Caki2 (cell line): Measurements from ENCODE around the gene ACP4. TPM values are rescaled to one million over a fixed set of nuclear protein-coding genes. Genes with fewer than 3 reads are reported as not detected.

Experiments
- DNase-seq: peaks from one replicate; pipeline ENCODE4 v3.0.0-alpha.2; 2015; ENCODE audit warnings: low read depth
- in situ Hi-C: cut with HindIII; loops from 2 replicates; pipeline ENCODE4 v1.10.0; 2016; ENCODE audit warnings: low sequenced_read_pairs, low pct_unique_long_range_greater_than_20kb, mixed read lengths
- total RNA-seq: library from RNA; depleted of rRNA; stranded (reverse); fragments of >200 nt; shearing (Covaris generic); gene quantifications from 2 replicates; pipeline ENCODE4 v1.2.3, GENCODE V29; 2014; ENCODE audit warnings: low replicate concordance; rRNA removed

The ACP4 gene
- total RNA-seq, 1 experiment from 2014 or later, result not detected

- in situ Hi-C loops, result no loop called here
- DNase-seq, result no peak
Measured at GRCh38 chr19:50833117-50833801, 43.0 kb downstream of the ACP4 start, which contains the start of gene KLK15. TSS of gene KLK15 (minus strand) at chr19:50833574. CDS start at chr19:50831492, 2,082 bp downstream.

DNA sequence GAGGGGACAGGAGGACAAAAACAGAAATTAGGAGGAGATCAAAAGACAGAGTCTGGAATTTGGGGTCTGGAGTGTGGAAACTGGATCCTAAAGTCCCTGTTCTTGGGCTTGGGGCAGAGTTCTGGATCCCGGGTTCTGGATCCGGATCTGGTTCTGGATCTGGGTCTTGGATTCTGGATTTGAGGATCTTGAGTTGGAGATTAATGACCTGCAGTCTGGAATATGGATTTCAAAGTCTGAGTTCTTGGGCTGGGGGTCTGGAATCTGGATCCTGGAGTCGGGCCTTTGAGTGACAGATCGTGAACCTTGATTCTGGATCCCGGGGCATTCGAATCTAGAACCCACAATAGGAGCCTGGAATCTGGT, 43.6 kb downstream of the ACP4 start:
- in situ Hi-C loops, result no loop called here

DNA sequence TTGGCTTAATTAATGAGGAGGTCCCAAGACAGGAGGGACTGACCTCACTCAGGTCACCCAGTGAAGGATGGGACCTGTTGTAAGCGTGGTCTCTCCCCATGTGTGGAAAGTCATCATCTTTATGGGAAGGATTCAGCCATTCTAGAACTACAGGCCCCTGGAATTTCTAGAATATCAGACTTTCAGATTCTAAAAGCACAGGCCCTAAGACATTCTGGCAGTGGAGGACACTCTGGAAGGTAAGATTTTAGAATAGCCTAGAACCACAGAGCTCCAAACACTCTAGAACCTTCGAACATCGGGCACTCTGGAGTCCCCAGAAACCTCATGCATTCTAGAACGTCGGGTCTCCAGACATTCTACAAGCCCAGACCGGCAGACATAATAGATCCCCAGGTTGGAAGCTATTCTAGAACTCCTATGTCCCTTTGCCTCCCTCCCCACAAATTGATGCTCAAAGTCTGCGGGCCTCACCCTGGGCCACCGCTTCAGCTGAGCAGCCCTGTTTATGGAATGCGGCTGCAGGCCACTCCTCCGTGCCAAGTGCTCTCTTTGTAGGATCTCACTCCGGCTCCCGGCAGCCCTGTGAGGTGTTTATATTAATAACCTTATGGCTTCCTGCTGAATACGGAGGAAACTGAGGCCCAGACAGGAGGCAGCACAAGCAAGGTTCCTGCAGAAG, 45.0 kb downstream of the ACP4 start:
- in situ Hi-C loops, result no loop called here
- DNase-seq, result no peak

More for the DNA sequence above, 43.6 kb downstream of the ACP4 start:
- no peak for DNase-seq

DNA sequence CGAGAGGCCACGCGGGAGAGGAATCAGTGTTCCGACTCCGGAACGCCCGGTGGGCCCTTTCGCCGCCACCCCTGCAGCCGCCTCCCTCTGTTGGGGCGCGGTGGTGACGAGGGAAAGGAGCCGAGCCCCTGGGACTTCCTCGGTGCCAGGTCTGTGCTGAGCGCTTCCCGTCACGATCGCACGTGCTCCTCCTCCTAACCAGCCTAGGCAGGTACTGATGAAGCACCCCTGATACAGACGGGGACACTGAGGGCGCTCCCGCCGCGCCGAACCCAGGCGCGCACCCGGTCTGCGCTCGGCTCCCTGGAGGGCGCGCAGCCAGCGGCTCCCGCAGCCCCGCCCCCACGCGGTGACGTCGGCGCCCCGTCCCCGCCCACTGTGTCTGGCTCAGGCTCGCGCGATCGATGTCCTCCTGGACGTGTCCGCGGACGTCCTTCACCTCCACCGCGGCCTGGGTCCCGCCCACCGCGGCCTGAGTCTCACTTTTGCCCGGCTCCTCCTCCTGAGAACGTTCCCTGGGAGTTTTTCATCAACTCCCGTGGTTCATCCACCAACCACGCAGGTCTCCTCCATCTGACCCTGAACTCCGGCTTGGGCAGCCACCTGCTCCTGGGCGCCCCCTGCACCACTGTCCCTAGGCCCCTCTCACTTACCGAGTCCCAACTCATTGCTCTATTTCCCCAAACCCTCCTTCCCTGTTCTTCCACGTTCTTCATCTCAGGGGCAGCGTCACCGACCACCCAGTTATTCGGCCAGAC, 45.7 kb downstream of the ACP4 start:
- in situ Hi-C loops, result no loop called here
- peak; percentile 74 for DNase-seq

GRCh38 chr19:50836543-50837195, 46.5 kb downstream of the ACP4 start:
- DNase-seq, result no peak
- in situ Hi-C loops, result no loop called here

GRCh38 chr19:50837300-50837699, 47.1 kb downstream of the ACP4 start:
- in situ Hi-C loops, result no loop called here
- no peak for DNase-seq

GRCh38 chr19:50838239-50838638, 48.0 kb downstream of the ACP4 start:
- in situ Hi-C loops, result no loop called here

GRCh38 chr19:50839712-50840655, 49.8 kb downstream of the ACP4 start:
- no peak for DNase-seq
- in situ Hi-C loops, result no loop called here

More at GRCh38 chr19:50838239-50838638, 48.0 kb downstream of the ACP4 start:
- DNase-seq, result peak; percentile 16

DNA sequence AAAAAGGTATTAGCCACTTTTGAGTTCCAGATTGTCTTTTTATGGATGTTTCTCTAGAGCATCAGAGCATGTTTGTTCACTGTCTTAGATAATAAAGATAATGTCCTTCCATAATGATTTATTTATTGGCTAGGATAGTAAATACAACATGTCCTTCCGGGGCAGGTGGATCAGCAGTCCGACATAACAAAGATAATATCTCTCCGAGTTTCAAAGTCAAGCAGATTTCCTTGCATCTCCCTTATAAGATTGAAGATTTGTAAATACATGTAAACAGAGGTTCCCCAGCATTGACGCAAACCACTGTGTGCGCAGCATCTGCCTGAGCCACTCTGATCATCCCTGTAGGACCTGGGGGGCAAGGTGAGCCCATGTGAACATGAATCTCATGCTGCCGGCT, 51.9 kb downstream of the ACP4 start:
- no peak for DNase-seq
- in situ Hi-C loops, result no loop called here

- in situ Hi-C loops, result no loop called here
- DNase-seq, result no peak
Measured at GRCh38 chr19:50843205-50843604, 53.0 kb downstream of the ACP4 start.

- DNase-seq, result no peak
- in situ Hi-C loops, result no loop called here
Measured at GRCh38 chr19:50843701-50844221, 53.5 kb downstream of the ACP4 start.

- no peak for DNase-seq
- in situ Hi-C loops, result no loop called here
Measured at GRCh38 chr19:50844296-50844935, 54.2 kb downstream of the ACP4 start.

Other genes with a start within 250 kb of the ACP4 start
- 5.0 and 8.7 TPM in 2 replicates for gene LRRC4B, start 222.0 kb upstream of the ACP4 start, total RNA-seq
- 0.14 and 0.26 TPM in 2 replicates for gene SYT3, start 150.5 kb upstream of the ACP4 start, total RNA-seq
- 13.5 and 20.4 TPM in 2 replicates for gene C19orf81, start 141.0 kb upstream of the ACP4 start, total RNA-seq
- gene SHANK1, start 70.6 kb upstream of the ACP4 start, total RNA-seq, result not detected in 2 replicates
- gene CLEC11A, start 67.1 kb upstream of the ACP4 start, total RNA-seq, result 2.0 and 6.1 TPM in 2 replicates
- gene GPR32, start 20.0 kb upstream of the ACP4 start, total RNA-seq, result not detected in 2 replicates
- not detected in 2 replicates for gene KLK1, start 33.4 kb downstream of the ACP4 start, total RNA-seq
- not detected in 2 replicates for gene KLK15, start 43.2 kb downstream of the ACP4 start, total RNA-seq
- gene KLK3, start 64.5 kb downstream of the ACP4 start, total RNA-seq, result not detected in 2 replicates
- gene KLK2, start 83.0 kb downstream of the ACP4 start, total RNA-seq, result not detected in 2 replicates
- not detected in 2 replicates for gene KLK4, start 121.0 kb downstream of the ACP4 start, total RNA-seq
- not detected in 2 replicates for gene KLK5, start 162.6 kb downstream of the ACP4 start, total RNA-seq
- not detected in 2 replicates for gene KLK6, start 179.2 kb downstream of the ACP4 start, total RNA-seq
- gene KLK7, start 193.5 kb downstream of the ACP4 start, total RNA-seq, result not detected in 2 replicates
- gene KLK8, start 211.2 kb downstream of the ACP4 start, total RNA-seq, result not detected in 2 replicates
- not detected in 2 replicates for gene KLK10, start 229.3 kb downstream of the ACP4 start, total RNA-seq
- gene KLK11, start 236.2 kb downstream of the ACP4 start, total RNA-seq, result not detected in 2 replicates
- not detected in 2 replicates for gene KLK12, start 244.6 kb downstream of the ACP4 start, total RNA-seq